GM12878 (cell line): ENCODE results near the gene INHBA.

Source experiments
- CHD2 ChIP-seq: IDR thresholded peaks from 2 replicates; pipeline ENCODE4 v1.6.1; 2011; ENCODE audit warnings: low read depth, low read length, improper control_type of control experiment, borderline replicate concordance
- CTCF ChIP-seq, 3 experiments: IDR thresholded peaks in 2 of 3; conservative IDR thresholded peaks in 1 of 3; 2 replicates each; pipeline ENCODE4 v1.5.1; 2011; ENCODE audit warnings: low read depth in 3 of 3, low read length in 3 of 3, mild to moderate bottlenecking in 3 of 3, control low read depth in 2 of 3, moderate library complexity in 2 of 3, inconsistent platforms in 1 of 3, mixed read lengths in 1 of 3; ENCODE audit not compliant: control insufficient read depth in 2 of 3, insufficient read depth in 1 of 3; ENCODE audit errors: extremely low read depth in 1 of 3
- GABPA ChIP-seq: IDR thresholded peaks from 2 replicates; pipeline ENCODE4 v1.6.1; 2014; ENCODE audit warnings: antibody characterized with exemption, low read depth, mild to moderate bottlenecking, inconsistent platforms
- HDAC6 ChIP-seq: fragments of 200-600 bp; sonication (generic); IDR thresholded peaks from one replicate; pipeline ENCODE4 v1.8.0; 2017; ENCODE audit warnings: antibody characterized with exemption; ENCODE audit not compliant: unreplicated experiment
- MYC ChIP-seq: IDR thresholded peaks from 2 replicates; pipeline ENCODE4 v1.6.1; 2011; ENCODE audit warnings: mild to moderate bottlenecking, low read length, moderate library complexity, inconsistent platforms; ENCODE audit not compliant: insufficient read depth, insufficient replicate concordance, insufficient read length, severe bottlenecking
- NFYA ChIP-seq: IDR thresholded peaks from 2 replicates; pipeline ENCODE4 v1.6.1; 2011; ENCODE audit warnings: low read depth, mild to moderate bottlenecking, low read length, improper control_type of control experiment, borderline replicate concordance
- NRF1 ChIP-seq: conservative IDR thresholded peaks from 2 replicates; pipeline ENCODE4 v1.6.1; 2011; ENCODE audit warnings: mild to moderate bottlenecking, low read depth, low read length, improper control_type of control experiment
- POLR2A ChIP-seq: IDR thresholded peaks from 2 replicates; pipeline ENCODE4 v1.6.1; 2011; ENCODE audit warnings: low read depth, mild to moderate bottlenecking, low read length
- RFX5 ChIP-seq: IDR thresholded peaks from 2 replicates; pipeline ENCODE4 v1.6.1; 2011; ENCODE audit warnings: low read depth, low read length, improper control_type of control experiment
- SREBF2 ChIP-seq: IDR thresholded peaks from 2 replicates; pipeline ENCODE4 v1.6.1; 2012; ENCODE audit warnings: mild to moderate bottlenecking, low read length
- USF1 ChIP-seq: IDR thresholded peaks from 2 replicates; pipeline ENCODE4 v1.6.1; 2011; ENCODE audit warnings: borderline replicate concordance, low read depth, mild to moderate bottlenecking, moderate library complexity, mixed read lengths, low read length; ENCODE audit not compliant: insufficient read depth; ENCODE audit errors: extremely low read length
- ZBED1 ChIP-seq: IDR thresholded peaks from 2 replicates; pipeline ENCODE4 v1.6.1; 2016; ENCODE audit warnings: borderline replicate concordance

DNA sequence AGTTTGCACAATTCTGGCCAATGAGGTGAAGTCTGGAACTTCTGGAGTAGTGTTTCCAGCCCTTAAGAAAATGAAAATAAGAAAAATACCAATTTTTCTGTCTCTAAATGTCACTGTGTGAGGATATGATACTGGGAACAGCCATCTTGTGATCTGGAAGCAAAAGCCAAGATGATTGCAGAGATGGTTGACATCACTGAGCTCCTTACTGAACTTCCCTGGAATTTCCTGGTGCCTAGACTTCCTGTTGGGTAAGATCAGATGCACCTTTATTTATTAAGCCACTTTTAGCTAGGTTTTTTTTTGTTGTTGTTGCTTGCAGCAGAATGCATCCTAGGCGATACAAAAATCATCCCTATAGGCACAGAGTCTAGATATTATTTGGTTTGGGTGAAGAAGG lies 27.3 kb upstream of the INHBA start:
- no peak for TF ChIP-seq GABPA
- no peak for TF ChIP-seq NFYA
- no peak for TF ChIP-seq CTCF (IDR thresholded peaks at IDR 0.05 in 2 of 3, conservative IDR thresholded peaks at IDR 0.05 in 1 of 3; ENCODE audit: control insufficient read depth in 2 of 3, extremely low read depth in 1 of 3, insufficient read depth in 1 of 3, low read depth in 3 of 3, low read length in 3 of 3)
- no peak for TF ChIP-seq ZBED1
- TF ChIP-seq MYC = no peak
- no peak for TF ChIP-seq RFX5
- TF ChIP-seq POLR2A = no peak
- TF ChIP-seq HDAC6 = no peak
- TF ChIP-seq USF1 = no peak
- no peak for TF ChIP-seq SREBF2
- TF ChIP-seq CHD2 = no peak
- no peak for TF ChIP-seq NRF1
